GM19238 (cell line): ENCODE data around the gene EPB42.
"Not testable (repeated sequence)": the region's sequence is repeated elsewhere in the genome, so short reads cannot be mapped to it uniquely, and the experiment has no call there.

Experiments used
- DNase-seq: peaks from one replicate; pipeline ENCODE4 v3.0.0; 2011; ENCODE audit warnings: low spot score; ENCODE audit not compliant: insufficient read length

EPB42 gene

DNA sequence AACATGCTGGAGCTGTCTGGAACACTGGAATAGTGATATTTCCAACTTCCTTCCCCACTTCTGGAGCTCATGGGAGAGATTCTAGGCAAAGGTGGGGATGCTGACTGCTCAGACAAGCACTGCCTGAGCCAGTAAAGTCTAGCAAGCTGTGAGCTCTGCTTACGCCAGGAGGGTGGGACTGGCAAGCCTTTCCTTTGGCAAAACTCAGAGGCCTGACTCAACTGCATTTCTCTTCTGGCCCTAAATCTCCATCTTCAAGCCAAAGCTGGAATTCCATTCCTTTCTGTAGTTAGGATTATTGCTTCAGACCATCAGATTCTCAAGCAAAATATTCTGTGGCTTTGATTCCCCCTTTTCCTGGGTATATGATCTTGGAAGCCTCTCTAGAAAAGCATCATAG, 20.3 kb upstream of the EPB42 start:
- DNase-seq, result no peak

DNA sequence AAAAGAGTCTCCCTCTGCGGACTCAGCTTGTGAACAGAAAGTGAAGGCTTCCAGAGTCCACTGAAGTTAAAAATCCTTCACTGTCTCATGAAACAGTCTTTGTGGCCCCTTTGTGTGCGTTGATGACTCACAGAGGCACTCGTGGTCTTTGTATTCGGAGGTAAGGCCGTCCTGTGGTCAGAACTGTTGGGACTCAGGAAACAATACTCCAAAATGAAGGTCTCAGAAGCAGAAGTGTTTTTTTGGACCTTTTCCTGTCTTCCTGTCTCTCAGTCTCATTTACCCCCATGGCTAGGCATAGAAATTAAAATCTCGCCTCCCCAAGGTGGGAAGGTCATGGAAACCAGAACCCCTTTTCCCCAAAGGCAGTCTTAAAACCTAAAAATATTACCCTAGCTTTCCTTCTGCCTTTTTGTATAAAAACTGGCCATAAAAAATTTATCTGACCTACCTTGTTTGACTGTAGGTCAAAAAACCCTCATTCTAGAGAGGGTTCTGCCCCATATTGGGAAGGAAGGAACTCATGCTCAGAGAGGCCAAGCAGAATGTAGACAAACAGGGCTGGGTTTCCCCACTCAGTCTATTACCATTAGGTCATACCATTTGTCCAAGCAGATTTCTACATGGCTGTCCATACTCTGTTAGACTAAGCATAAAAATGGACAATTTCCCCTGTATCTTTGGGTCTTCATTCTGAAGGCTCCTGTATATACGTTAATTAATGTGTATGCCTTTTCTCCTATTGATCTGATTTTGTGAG, 19.1 kb upstream of the EPB42 start:
- peak; percentile 44 for DNase-seq

DNA sequence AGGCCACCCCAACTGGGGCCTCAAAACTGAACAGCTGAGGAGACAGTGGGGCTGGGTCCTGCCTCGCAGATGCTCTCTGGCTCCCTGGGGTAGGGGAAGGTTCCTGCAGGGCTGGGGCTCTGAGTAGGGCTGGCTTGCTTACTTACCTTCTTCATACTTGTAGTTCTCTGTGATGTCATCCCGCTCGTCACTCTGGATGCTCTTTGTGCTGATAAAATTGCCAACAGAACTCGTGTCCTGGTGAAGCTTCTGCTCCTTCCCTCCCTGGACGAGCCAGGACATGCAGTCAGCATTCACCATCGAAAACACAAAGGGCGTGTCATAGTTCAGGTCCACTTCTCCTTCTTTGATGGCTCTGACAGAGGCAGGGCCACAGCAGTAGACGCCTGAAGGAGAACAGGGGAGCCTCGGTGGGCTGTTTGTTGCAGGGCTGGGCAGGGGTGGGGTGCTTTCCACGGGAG, 17.9 kb upstream of the EPB42 start:
- DNase-seq, result no peak

DNA sequence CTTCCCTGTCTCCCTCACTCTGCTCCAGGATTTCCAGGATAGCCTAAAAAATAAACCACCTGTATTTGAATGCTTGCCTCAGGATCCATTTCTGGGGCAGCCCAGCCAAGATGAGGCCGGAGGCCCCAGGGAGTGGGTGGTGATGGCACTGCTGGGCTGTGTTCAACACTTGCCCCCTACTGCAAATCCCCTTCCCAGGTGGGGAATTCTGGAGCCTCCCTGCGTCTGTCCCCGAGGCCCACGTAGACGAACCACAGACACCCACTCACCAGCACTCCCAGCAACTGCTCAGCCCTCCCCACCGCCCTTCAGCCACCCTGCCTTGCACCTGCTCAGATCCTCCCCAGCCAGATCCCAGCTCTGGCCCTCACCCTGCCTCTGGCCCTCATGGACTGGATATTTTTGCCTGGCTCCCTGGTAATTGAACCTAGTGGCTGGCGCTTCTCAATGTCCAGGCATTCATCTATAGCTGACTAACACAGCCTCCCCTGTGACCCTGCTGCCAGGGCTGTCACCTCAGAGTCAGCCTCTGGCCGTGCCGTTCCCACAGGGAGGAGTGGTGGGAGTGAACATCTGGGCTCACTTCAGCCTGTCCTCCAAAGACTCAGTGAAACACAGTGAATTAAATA, 17.1 kb upstream of the EPB42 start:
- DNase-seq, result no peak

DNA sequence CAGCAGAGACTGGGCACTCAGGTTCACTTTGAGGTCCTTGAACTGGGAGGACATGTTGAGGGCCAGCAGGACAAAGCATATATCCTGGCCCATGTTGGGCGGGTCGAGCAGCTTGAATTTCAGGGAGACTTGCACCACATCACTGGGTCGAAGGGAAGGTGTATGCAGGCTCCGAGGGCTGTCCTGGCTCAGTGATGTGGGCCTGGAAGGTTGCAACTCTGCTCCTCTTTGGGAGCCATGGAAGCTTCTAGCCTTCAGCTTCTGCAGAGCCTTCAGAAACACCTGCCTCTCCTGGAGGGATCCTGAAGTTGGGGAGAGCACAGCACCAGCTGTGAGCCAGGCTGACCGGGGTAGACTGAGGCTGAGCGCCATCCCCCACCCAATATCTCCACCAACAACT, 14.7 kb upstream of the EPB42 start:
- no peak for DNase-seq

DNA sequence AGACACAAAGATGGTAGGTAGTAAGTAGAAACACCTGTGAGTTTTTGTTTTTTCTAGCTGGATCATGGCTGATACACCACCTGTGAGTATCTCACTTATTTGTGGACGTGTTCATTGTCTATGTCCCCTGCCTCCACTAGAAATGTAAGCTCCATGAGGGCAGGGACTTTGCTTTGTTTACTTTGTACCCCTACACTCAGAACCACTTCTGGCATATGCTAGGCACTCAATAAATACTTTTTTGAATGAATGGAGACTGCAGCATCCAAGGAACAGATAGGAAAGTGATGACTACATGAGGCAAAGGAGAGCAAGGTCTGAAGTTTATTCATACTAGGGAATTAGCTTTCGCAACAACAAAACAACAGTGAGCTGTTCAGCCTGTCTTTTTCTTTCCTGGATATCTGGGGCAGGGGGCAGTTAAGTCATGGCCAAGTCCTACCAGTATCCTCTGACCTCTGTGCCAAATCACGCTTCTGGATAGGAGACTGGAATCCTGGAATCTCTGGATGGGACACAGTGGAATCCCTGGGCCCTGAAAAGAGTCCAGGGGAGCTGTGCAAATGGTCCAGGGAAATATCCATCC, 11.6 kb upstream of the EPB42 start:
- DNase-seq, result no peak

DNA sequence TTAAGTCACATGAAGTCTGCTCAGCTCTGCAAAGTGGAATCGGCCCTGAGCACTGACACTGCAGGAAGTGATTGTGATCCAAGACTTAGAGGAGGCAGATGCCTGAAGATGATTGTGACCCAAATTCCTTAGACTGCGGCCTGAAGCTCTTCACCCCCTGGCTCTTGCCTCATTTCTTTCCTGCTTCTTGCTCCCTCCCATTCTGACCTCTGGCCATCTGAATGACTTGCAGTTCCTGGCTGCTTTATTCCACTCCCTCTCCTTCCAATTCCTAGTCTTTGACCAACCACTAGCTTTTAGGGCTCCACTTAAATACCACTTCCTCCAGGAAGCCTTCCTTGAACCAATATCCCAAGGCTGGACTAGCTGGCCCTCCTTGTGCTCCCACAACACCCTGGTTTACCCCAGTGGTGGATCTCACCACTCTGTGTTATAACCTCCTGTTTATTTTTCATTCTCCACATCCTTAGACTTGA, 9.9 kb upstream of the EPB42 start:
- DNase-seq, result no peak

DNA sequence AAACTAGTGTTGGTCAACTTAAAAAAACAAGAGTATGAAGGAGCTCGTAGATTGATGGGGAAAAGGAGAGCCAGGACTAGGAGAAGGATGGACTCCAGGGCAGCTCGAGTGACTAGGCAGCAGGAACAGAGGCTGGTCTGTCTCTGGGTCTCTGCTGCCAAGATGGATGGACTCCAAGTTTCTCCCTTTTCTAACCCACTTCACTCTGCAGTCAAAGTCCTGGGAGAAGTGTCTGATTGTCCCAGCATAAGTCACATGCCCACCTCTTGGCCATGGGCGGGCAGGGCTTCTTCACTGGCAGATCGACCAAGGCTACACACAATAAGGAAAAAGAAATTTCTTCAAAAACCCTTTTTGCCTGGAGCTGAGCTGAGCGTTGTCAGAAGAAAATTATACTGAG, 9.2 kb upstream of the EPB42 start:
- DNase-seq, result no peak

DNA sequence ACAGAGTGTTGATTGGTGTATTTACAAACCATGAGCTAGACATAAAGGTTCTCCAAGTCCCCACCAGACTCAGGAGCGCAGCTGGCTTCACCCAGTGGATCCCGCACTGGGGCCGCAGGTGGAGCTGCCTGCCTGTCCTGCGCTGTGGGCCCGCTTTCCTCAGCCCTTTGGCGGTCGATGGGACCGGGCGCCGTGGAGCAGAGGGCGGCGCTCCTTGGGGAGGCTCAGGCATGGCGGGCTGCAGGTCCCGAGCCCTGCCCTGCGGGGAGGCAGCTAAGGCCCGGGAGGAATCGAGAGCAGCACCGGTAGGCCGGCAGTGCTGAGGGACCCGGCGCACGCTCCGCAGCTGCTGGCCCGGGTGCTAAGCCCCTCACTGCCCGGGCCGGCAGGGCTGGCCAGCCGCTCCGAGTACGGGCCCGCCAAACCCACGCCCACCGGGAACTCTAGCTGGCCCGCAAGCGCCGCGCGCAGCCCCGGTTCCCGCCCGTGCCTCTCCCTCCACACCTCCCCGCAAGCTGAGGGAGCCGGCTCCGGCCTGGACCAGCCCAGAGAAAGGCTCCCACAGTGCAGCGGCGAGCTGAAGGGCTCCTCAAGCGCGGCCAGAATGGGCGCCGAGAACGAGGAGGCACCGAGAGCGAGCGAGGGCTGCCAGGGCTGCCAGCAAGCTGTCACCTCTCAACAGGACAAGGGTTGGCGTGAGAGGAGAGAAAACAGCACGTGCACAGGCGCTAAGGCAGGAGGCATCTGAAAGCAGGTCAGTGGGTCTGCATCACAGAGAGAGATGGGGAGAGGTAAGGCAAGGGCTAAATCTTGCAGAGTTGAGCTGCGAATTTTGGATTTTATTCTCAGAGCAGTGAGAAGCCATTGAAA, 5.9 kb upstream of the EPB42 start:
- no peak for DNase-seq

DNA sequence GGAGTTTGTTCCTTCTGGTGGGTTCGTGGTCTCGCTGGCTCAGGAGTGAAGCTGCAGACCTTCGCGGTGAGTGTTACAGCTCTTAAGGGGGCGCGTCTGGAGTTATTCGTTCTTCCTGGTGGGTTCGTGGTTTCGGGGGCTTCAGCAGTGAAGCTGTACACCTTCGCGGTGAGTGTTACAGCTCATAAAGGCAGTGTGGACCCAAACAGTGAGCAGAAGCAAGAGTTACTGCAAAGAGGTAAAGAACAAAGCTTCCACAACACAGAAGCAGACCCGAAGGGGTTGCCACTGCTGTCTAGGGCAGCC, 5.1 kb upstream of the EPB42 start:
- not testable (repeated sequence) for DNase-seq

DNA sequence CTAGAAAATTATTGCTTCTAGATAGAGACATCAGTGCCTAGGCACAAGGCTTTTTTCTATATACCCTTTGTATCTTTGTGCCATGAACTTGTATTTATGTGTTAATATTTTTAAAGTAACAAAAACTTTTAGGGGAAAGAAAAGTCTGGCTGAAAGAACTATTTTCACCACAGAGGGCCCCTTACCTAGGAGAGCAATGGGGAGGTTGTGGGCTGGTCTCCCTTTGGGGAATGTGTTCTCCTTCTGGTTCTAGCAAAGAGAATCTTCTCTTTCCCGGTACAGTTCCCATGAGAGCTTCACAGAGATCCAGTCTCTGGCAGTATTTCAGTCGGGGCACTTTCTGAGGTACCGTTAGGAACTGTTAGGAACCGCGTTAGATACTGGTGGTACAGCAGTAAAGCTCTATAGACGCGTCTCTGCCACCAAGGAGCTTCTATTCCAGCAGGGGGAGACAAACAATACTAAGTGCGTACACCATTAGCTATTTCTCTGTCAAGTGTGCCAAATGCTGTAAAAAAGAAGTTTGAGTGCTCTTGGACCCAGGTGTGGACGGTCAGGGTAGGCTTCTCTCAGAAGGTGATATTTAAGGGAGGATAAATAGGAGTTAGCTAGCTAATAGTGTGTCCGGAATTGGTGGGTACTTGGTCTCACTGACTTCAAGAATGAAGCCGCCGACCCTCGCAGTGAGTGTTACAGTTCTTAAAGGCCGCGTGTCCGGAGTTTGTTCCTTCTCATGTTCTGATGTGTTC, 4.6 kb upstream of the EPB42 start:
- peak; percentile 60 for DNase-seq

DNA sequence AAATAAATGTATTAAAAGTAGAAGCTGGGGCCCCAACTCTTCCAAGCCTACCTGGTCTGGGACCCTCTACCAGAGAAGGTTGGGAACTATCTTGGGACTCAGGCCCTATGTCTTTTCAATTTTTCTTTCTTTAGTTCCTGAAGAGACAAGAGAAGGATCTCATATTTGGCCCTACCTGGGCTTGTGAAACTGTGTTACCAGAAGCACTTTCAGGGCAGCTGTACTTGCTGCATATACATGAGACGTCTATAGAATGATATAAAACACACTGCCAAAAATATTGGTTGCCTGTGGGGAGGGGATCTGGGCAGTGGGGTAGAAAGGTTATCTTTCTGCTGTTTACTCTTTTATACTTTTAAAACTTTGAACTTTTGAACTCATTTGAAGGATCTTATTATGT, 604 bp upstream of the EPB42 start:
- no peak for DNase-seq

DNA sequence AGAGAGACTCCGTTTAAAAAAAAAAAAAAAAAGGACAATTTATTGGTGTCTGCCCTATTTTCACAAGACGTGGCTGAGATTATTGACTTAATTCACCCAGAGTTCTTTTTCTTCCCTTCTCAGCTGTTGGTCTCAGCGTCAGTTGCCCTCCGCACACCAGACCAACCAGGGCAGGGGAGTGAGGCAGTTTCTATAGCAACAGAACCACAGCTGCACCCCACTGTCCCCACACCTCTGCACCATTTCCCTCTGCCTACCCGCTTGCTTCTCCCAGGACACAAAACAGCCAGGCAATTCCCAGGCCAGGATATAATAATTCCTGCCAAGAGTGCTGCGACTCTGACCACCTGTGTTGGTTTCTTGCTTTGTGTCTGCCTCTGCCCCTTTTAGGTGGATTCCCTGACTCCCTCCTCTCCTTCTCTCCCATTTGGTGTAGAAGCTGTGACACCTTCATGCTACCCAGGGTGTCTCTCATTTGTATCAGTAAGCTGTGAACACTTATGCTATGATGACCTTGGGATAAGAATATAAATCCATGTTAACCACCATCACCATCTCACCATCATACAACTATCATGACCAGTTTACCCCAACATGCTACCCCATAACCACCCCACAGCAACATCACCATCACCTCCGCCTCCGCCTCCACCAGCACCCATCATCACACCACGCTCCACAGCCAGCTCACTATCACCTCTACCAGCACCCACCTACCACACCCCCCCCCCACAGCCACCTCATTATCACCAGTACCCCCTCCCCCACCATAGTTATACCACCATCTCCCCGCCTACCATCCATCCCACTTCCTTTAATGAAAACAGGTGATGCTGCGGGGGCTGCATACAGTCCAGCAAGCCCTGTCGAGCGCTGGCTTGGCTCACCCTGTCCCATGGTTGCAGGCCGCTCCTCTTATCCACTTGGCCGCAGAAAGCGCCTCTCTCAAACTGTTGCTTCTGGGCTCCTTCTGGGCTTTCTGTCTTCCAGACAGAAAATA, 589 bp downstream of the EPB42 start:
- DNase-seq, result no peak

DNA sequence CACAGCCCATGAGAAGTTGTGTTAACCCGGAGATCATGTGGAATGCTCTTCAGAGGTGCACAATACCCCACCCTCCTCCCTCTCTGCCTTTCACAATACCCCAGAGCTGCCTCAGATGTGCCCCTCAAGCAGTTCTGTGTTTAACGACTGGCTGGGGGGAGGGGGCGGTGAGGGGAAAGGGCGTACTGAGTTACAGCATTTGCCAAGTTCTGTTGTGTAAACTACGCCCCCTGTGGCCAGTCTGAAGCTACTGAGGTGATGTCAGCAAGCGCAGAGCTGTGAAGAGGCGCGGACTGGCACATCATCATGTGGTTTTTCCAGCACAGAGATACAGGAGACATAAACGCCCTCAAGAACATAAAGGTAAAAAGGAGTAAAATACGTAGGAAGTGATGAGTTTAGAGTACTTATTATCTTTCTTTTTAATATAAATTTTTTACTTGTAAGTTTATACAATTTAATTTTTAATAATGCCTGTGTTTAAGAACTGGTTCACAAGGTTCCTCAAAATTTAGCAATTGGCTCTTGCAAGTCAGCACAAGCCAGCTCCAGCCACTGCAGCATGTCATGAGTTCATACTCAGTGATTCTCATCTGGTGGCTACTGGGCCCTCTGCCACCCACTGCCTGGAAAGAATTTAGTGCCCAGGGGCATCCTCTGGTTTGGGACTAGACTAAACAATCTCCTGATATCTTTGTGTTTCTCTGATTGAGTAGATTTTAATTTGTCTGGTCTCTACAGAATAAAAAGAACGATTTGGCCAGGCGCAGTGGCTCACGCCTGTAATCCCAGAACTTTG, 1.7 kb downstream of the EPB42 start:
- no peak for DNase-seq

DNA sequence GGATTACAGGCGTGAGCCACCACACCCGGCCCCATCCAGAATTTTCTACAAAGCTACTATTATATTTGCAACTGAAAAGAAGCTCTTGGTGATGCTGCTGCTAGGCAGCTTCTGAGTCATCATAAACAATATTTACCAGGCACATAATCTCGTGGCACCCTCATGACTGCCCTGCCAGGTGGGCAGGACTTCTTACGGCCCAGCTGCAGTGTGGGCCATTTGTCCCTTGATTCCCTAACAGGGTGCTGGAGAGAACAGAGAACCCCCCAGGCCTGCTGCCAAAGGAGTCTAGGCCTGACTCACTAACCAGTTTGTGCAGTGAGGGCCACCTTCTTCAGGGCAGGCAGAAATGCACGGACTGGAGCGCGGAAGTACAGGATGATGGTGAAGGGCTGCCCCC, 4.9 kb downstream of the EPB42 start:
- DNase-seq, result no peak

DNA sequence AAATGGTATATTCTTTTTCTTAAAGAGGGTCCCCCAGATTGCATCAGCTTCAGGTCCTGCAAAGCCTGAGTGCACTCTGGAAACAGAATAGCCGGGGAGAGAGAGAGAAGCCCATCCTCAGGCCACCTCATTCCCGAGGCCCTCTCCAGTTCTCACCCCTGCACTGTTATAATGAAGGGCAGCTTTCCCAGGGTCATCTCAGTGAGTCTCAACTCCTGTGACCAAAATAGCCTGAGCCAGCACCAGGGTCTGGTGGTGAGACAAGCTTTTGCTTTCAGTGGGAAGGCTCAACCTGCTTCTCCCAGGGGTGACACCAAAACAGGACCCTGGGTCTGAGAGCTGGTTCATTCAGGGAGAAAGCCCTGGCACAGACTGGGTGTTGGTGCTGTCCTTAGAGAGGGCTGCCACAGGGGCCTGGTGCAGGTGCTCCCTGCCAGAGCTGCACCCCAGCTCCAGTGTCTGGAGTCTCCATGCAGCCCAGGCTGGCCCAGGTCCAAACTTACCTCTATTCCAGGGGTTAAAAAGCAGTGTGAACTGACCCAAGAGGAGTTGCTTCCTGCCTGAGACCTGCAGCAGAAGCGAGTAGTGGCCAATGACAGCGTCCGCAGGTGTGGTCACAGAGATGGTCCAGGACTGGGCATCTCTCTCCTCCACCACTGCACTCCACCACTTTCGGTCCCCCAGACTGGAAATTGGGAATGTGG, 6.1 kb downstream of the EPB42 start:
- DNase-seq, result no peak

DNA sequence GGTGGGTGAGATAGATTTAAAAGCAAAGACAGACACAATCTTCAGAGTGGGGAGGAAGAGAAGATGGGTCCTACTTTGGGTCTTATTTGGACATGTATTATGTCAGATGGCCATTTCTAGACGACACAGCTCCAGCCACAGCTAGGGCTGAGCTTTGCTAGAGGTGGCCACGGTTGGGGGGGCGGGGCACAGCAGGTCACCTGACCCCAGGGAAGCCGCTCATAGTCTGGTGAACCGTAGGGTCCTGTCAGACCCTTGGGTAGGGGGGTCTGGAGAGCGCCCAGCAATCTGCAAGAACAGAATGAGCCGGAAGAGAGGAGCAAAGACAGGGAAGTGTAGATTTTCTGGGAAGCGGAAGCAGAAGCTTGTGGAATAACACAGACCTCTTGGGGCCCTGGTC, 6.6 kb downstream of the EPB42 start:
- DNase-seq, result no peak

DNA sequence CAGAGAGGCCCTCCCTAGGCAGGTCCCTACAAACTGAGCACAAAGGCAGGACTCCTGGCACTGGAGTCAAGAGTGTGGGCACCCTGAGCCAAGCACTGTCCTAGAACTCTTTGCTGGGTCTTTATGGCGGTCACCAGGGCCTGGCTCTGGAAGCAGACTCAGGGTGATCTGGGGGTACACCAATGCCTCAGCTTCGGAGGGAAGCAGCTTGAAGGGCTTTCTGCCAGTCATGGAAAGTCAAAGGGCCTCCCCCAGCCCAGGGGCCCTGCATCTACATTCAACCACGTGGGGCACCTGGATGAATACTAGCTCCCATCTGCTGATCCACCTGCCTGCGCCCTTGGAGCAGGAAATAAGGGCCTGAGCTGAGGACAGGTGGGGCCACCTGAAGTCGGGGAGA, 7.4 kb downstream of the EPB42 start:
- no peak for DNase-seq

DNA sequence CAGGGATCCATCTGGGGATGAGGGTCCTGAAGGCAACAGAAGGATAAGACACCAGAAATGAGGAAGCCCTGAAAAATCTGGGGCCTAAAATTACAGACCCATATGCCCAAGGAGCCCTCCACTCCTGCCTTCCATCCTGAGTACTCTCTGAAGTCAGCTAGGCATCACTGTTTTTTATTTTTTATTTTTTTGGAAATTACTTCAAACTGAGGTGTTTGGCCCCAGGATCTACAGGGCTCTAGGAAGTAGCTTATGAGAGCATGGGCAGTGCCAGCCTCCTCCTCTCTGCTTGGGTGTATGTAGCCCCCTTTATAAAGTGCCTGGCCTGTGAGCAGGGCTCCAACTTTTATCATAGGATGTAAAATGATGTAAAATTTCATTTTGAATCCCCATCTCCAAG, 7.9 kb downstream of the EPB42 start:
- no peak for DNase-seq
